DMS53 treated with DMSO at 0.1 percent for 48 hours (cell line): ENCODE measurements around the gene SETD3.
"Not testable (repeated sequence)": the region's sequence is repeated elsewhere in the genome, so short reads cannot be mapped to it uniquely, and the experiment has no call there.

ENCODE experiments used
- DNase-seq: peaks from one replicate; lab custom pipeline; 2025; ENCODE audit not compliant: unreplicated experiment; lab: John Stamatoyannopoulos, UW

Gene SETD3

DNA sequence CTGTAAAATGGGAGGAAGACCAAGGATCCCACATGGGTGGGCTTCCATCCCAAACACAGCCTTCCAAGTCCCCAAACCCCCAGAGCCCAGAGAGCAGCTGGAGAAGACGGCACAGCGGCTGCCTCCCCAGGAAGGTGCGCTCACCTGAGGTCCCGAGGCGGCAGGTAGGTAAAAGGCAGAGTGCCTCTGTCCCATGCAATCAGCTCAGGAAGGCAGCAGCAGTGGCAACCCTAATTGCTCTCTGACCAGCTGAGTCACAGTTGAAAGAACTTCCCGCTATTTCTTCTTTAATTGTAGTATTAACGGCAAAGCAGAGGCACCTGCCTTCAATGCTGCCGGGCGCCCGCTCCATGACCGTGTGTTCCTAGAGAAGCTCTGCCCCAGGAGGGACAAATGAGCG is 117.6 kb downstream of the SETD3 start:
- no peak for DNase-seq

DNA sequence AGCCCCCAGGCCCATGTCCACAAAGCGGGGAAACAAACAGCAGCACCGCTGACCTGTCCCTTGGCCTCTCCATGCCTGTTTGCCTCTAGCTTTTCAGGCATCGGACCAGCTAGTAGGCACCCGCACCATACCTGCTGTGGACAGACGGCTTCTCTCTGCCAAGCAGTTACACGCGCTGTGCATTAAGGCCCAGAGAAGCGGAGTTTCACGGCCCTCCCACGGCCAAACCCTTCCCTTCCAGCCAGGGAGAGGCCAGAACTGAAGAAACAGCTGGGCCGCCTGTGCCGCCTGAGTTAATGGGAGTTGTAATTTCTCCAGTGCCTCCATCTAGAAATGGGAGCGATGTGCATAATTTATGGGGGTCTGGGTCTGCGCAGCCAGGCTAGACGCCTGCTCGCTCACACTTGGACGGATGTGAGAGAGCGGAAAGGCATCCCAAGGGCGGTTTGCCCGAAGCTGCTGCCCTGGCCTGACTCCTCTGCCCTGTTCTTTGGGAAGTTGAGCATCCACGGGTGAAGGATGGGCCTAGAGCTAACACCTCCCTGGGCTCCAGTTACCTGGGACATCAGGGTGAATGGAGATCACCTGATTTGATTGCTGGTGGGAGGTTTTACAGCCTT is 119.0 kb downstream of the SETD3 start:
- DNase-seq: no peak

DNA sequence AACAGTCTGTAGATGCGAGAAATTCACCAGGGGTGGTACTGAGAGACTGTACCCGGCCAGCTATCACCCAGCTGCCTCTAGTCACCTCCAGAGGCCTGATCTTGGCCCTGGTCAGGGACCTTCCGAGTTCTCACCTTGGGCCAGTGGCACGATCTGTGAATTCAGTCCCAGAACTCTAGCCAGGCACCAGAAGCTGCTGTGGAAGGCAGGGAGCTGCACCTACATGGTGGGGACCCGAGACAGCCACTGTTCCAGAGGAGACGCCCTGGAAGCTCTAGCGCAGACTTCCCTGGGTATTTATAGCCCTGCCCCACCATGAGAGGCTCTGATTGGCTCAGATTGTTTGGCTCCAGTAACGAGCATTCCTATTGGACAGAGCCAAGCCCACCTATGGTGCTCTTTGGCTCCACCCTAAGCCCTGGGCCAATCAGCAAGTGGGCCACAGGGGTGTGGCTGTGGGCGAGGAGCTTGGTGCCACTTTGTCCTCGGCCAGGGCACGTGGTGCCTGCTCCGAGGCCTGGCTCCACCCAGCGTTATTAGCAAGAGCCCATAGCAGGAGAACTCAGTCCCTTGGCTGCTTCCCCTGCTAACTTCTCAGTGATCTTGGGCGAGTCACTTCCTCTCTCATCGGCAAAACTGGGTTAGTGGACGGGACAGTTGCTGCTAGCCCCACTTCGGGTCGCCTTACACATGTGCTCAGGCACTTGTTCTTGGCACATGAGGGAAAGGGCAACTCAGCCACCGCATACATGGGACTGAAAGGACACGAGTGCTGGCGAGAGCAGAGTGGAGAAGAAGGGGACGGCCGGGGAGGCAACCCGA is 119.7 kb downstream of the SETD3 start:
- no peak for DNase-seq

DNA sequence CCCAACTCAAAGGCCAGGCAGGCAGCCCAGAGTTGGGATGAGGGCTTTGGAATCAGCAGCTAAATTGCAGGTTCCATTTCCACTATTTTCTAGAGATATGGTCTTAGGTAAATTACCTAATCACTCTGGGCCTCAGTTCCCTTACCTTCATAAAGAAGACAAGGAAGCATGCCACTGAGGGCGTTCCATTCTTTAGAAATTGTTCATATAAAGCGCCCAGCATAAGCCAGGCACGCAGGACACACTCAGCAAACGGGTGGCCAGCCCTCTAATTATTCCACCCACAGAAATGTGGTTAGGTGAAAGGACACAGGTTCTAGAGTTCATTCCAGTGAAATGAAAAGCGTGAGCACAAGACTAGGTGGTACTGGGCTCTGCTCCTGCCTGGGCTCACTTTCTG is 120.8 kb downstream of the SETD3 start:
- no peak for DNase-seq

DNA sequence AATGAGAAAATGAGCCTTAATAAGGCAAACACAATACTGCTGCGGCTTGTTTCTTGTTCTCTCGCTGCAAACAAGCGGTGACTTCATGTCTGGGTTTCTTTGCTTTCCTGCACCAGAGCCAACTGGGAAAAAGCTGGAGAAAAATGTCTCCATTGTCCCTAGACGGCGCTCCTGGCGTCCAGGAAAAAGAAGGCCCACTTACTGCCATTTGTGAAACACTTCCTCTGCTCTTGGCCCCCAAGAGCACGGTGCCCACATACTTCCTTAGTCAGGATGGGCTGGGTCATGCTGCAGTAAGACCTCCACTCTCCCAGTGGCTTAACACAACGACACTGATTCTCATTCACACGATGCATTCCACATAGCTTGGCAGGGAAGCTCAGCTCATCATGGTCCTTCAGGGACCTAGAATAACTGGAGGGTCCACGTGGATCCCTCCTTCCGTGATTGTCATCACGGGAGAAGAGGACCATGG is 122.7 kb downstream of the SETD3 start:
- DNase-seq: no peak

DNA sequence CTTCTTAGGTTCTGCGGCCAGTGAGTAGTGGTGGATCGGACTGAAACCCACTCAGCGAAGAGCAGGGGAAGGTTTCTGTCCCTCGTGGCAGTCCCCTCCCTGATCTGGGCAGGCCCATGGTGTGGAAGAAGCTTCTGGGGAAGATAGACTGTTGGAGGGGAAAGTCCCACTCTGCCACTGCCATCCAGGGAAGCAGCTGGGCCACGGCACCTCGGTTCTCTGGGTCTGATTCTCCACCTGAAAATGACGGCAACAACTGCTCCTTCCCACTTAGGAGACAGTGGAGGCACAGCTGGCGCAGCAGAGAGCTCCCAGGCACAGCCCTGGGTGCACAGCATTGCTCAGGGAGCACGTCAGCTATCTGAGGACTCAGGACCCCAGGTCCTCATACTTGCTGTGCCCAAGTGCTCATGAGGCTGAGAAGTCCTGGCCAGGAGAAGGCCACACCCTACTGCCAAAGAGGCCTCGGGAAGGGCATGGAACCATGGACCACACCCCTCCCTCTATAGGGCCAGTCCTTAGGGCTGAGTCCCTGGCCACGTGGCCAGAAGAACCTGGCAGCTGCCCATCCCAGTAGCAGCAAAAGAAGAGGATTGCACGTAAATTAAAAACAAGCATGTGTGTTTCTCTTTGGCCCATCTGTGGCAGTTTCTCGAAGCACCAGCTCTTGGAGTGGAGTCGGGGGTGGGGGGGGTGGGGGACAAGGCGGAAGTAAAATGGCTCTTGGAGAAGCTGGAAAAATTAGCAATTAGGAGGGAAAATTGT is 123.3 kb downstream of the SETD3 start:
- no peak for DNase-seq

DNA sequence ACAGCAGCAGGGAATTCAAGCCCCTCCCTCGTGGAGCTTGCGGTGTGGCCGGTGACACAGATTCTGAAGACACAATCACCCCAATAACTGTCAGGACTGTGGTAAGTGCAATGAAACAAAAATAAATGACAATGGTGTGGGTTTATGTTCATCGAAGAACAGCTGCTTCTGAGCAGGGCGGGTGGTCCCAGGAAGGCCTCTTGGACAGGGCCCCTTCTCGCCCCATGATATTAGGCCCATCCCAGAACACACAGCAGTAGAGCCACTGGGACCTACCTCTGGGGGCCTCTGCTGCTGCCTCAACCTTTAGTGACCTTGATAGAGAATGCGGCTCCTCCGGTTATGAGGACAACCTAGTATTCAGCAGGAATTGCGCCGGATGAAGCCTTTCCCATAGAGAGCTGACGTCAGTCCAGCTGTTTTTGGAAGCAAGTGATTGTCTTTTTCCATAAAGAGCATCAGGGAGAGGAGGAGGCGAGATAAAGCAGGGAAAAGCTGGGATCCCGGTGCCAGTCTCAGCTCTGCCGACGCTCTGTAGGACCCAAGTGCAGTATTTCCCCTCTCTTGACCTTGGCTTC is 124.5 kb downstream of the SETD3 start:
- DNase-seq: no peak

DNA sequence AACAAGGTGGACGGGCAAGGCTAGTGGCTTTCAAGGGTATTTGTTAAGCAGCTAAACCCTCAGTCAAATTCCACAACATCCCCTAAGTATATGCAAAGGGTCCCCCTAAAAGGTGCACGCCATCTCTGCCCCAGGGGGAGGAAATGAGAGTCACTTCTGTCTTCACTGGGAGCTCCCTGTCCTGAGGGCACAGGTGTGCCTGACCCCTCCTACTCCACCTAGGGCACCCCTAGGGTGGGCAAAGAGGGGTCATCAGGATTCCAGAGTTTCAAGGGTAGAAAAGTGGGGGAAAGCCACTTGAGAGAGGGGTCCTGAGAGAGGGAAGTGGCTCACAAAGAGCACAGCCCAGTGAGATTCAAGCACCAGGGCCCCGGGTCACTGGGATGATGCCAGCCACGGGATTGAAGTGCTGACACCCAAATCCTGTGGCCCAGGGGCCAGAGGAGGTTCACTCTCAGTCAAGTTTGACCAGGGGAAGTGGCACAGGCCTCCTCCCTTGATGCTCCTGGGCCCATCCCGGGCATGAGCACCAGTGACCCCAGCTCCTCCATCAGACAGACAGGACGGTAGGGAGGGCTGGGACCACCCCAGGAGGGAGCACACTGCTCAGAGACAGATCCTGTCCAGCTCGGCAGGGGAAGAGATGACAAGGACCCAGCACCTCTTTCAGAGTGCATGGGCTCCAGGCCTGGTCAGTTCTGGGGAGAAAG is 126.3 kb downstream of the SETD3 start:
- DNase-seq: no peak

DNA sequence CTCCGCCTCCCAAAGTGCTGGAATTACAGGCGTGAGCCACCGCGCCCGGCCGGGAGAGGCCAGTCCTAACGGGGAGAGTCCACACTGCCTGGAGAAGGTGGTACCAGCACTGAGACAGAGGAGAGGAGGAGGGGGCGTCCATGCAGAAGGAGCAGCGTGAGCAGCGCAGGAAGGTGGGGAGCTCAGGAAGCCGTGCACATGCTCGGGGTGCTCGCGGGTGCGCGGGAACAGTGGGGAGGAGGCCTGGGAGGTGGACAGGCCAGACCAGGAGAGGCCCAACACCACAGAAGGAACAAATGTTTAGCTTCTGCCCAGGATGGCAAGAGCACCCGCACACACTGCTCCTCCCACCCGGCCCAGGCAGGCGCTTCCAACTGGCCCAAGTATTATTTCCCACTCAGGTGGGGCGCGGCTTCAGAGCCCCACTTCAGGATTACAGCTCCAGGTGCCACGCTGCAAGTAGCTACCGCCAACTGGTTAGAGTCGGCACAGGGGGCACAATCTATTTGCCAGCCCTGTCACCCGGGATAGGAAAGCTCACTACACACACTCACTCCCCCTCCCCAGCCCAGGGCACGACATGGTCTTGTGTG is 127.9 kb downstream of the SETD3 start:
- DNase-seq: no peak

DNA sequence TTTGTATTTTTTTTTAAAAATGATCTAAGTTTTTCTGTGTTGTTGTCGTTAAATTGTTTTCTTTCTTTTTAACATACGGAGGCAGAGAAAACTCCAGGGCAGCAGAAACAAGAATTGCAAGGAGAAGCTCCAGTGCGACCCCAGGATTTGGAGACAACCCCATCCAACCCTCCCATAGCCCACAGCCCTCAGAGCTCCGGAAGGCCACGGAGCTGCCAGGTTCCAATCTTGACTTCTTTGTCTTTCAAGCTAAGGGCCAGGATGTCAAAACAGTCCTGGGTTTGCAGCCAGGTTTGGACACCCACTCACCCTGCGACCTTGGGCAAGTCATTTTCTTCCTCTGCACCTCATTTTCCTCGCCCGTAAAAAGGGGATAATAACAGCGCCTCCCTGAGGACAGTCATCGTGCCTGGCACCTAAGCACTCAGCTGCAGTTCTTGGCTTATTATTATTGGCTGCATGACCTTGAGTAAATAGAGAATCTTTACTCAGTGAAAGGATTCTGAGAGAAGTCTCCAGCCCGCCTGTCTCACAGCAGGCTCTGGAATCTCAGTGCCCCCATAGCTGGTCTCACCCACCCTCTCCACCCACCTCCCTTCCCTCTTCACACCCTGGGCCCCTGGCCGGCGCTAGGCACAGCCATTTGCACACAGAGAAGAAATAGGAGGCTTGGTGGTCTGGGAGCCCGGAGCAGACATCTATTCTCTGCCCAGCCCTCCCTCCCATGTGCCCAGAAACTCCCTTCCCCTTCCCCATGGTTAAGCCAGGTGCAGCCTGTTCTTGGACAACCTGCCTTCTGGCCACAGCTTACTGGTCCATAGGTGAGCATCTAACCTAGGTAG is 129.3 kb downstream of the SETD3 start:
- no peak for DNase-seq

DNA sequence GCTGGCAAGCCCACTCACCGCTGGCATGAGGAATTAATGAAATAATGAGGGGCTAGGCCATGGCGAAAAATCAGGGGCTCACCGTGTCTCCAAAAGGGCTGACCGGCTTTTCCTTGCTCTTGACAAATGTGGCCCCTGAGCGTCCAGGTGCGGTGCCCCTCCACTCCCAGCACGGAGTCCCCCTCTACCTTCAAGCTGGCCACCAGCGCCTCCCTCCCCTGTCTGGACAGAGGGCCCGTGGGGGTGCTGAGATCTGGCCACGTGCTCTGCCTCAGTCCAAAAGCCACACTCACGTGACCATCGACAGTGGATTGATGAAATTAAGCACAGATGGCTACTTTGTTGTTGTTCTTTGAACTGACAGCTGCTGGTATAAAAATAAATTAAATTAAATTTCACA is 129.9 kb downstream of the SETD3 start:
- no peak for DNase-seq

DNA sequence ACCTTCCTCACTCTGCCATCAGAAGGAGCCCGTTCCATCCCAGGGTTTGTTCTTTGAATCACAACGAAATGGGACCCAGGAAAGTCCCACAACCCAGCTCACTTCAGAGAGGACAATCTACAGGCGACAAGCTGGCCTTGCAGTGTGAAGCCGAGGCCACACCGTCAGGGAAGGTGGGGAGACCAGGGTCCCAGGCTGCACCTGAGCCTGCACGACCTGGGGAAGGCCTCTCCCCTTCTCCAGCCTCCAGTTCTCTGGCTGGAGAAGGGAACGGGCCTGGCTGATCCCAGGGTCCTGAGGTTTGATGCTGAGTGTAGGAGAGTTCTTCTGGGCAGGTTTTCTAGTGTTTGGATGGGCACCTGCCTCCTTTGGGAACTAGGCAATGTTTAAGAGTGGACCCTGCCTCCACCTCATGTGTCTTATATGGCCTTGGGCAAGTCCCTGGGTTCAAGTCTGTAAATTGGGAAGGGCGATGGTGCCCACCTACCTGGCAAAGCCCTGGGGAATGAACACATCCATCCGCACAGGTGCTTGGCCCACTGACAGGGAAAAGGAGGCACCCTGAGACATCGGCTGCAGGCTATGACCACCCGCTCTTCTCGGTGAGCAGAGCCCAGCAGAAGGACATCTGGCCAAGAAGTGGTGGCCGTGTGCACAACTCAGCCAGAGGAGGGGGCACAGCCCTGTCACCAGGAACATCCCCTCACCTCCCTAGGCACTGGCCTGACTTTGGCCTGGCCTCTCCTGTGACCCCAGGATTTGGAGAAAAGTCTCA is 130.8 kb downstream of the SETD3 start:
- no peak for DNase-seq

DNA sequence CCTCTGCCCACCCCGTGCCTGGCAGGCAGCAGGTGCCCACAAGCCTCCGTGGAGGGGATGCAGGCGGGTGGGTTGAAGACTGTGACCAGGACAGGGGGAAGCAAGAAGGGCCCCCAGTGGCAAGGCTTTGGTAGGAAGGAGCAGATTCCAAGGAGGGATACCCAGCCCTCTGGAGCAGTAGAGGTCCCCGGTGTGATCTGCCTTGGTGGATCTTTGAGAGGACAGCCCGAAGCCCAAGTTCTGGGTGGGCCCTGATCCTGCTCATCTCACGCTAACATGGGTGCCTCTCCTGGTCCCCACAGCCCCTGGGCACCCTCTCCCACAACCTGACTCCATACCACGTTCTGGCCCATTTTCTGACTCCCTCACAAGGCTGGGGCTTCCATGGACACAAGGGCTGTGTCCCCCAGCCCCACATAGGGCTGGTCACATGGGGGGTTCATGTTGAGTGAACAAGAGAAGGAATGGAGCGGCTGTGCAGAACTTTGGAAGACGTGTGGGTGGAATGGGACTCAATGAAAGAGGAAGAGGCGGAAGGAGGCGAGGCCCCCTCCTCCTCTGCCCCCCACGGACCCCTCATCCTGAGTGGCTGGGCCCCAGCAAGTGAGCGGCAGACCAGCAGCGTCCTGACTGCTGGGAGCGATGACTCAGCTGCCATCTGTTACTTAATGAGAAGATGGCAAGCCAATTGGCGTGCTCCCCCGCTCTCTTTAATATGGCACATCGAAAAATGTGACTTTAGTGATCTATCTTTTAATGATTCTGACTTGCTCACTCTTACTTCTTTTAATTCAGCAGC is 131.6 kb downstream of the SETD3 start:
- DNase-seq: no peak

DNA sequence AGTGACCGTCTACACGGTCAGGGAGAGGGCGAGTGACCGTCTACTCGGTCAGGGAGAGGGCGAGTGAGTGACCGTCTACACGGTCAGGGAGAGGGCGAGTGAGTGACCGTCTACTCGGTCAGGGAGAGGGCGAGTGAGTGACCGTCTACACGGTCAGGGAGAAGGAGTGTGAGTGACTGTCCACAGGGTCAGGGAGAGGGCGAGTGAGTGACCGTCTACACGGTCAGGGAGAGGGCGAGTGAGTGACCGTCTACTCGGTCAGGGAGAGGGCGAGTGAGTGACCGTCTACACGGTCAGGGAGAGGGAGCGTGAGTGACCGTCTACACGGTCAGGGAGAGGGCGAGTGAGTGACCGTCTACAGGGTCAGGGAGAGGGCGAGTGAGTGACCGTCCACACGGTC is 132.4 kb downstream of the SETD3 start:
- not testable (repeated sequence) for DNase-seq
